ENCODE data around the gene TEX35. TPM values are rescaled to one million over a fixed set of nuclear protein-coding genes. Genes with fewer than 3 reads are reported as not detected.

The TEX35 gene
- total and polyA plus RNA-seq, 5 donors from 2014 or later: not detected

GRCh38 chr1:178477841-178478240 is 35.1 kb upstream of the TEX35 start:
- H3K9me3 ChIP-seq (ENCODE audit: control insufficient read depth in 2 of 2, low read length in 2 of 2): no peaks in the 10 kb centered on the region
- no peaks in the 10 kb centered on the region for H3K36me3 Mint-ChIP-seq
- H3K4me3 ChIP-seq (ENCODE audit: low read depth, low read length): no peak overlapping the region
- H3K36me3 ChIP-seq (ENCODE audit: control insufficient read depth, insufficient read depth, low read length): no peaks in the 10 kb centered on the region
- H3K27me3 ChIP-seq (ENCODE audit: control insufficient read depth, insufficient read depth, low read length): no peaks in the 10 kb centered on the region
- H3K9me3 Mint-ChIP-seq: no peaks in the 10 kb centered on the region
- H3K27ac ChIP-seq (ENCODE audit: insufficient read depth, low read length, poor library complexity, severe bottlenecking): no peak overlapping the region
- DNase-seq (no peak), ATAC-seq (ENCODE audit: low read depth in 2 of 2) (no peak)
- no peak overlapping the region for H3K27ac Mint-ChIP-seq
- H3K27me3 Mint-ChIP-seq: no peaks in the 10 kb centered on the region
- H3K4me1 ChIP-seq (ENCODE audit: control insufficient read depth, insufficient read depth, low read length, poor library complexity, severe bottlenecking): no peaks in the 10 kb centered on the region
- H3K4me3 Mint-ChIP-seq: no peak overlapping the region
- H3K4me1 Mint-ChIP-seq: no peaks in the 10 kb centered on the region

- H3K4me1 ChIP-seq (ENCODE audit: control insufficient read depth, insufficient read depth, low read length, poor library complexity, severe bottlenecking): no peaks in the 10 kb centered on the region
- Mint-ChIP-seq H3K27ac (no peak overlapping the region), H3K36me3 (no peaks in the 10 kb centered on the region), H3K27me3 (peaks cover 20% of the 10 kb centered on the region), H3K9me3 (peaks cover 0 to 1% (median 0%) of the 10 kb centered on the region in 7 donors), H3K4me3 (no peak overlapping the region), H3K4me1 (no peaks in the 10 kb centered on the region)
- no peaks in the 10 kb centered on the region for H3K36me3 ChIP-seq (ENCODE audit: control insufficient read depth, insufficient read depth, low read length)
- H3K4me3 ChIP-seq (ENCODE audit: low read depth, low read length): no peak overlapping the region
- DNase-seq (no peak), ATAC-seq (ENCODE audit: low read depth in 2 of 2) (no peak)
- H3K27me3 ChIP-seq (ENCODE audit: control insufficient read depth, insufficient read depth, low read length): no peaks in the 10 kb centered on the region
- no peak overlapping the region for H3K27ac ChIP-seq (ENCODE audit: insufficient read depth, low read length, poor library complexity, severe bottlenecking)
- H3K9me3 ChIP-seq (ENCODE audit: control insufficient read depth in 2 of 2, low read length in 2 of 2): no peaks in the 10 kb centered on the region
These were observed 29.5 kb upstream of the TEX35 start for GRCh38 chr1:178483251-178483957.

GRCh38 chr1:178484698-178485225 is 28.1 kb upstream of the TEX35 start:
- no peak overlapping the region for H3K4me3 Mint-ChIP-seq

GRCh38 chr1:178485541-178485981 is 27.3 kb upstream of the TEX35 start:
- Mint-ChIP-seq H3K27me3 (peaks cover 22% of the 10 kb centered on the region), H3K27ac (no peak overlapping the region)
- H3K27ac ChIP-seq (ENCODE audit: insufficient read depth, low read length, poor library complexity, severe bottlenecking): no peak overlapping the region

More at GRCh38 chr1:178484698-178485225, 28.1 kb upstream of the TEX35 start:
- ATAC-seq (ENCODE audit: low read depth in 2 of 2) (no peak), DNase-seq (no peak)
- Mint-ChIP-seq H3K27ac (no peak overlapping the region), H3K36me3 (no peaks in the 10 kb centered on the region), H3K4me1 (no peaks in the 10 kb centered on the region), H3K9me3 (peaks cover 0 to 1% (median 0%) of the 10 kb centered on the region in 7 donors), H3K27me3 (peaks cover 22% of the 10 kb centered on the region)
- H3K4me1 ChIP-seq (ENCODE audit: control insufficient read depth, insufficient read depth, low read length, poor library complexity, severe bottlenecking): no peaks in the 10 kb centered on the region
- H3K4me3 ChIP-seq (ENCODE audit: low read depth, low read length): no peak overlapping the region
- no peak overlapping the region for H3K27ac ChIP-seq (ENCODE audit: insufficient read depth, low read length, poor library complexity, severe bottlenecking)
- no peaks in the 10 kb centered on the region for H3K9me3 ChIP-seq (ENCODE audit: control insufficient read depth in 2 of 2, low read length in 2 of 2)
- no peaks in the 10 kb centered on the region for H3K36me3 ChIP-seq (ENCODE audit: control insufficient read depth, insufficient read depth, low read length)
- H3K27me3 ChIP-seq (ENCODE audit: control insufficient read depth, insufficient read depth, low read length): no peaks in the 10 kb centered on the region

GRCh38 chr1:178486100-178487069 is 26.5 kb upstream of the TEX35 start:
- H3K27me3 ChIP-seq (ENCODE audit: control insufficient read depth, insufficient read depth, low read length): no peaks in the 10 kb centered on the region
- no peak for ATAC-seq (ENCODE audit: low read depth in 2 of 2)
- no peak for DNase-seq
- Mint-ChIP-seq H3K27me3 (peaks cover 22% of the 10 kb centered on the region), H3K9me3 (peaks cover 0 to 1% (median 0%) of the 10 kb centered on the region in 7 donors), H3K27ac (no peak overlapping the region), H3K36me3 (no peaks in the 10 kb centered on the region), H3K4me1 (no peaks in the 10 kb centered on the region), H3K4me3 (no peak overlapping the region)
- no peak overlapping the region for H3K4me3 ChIP-seq (ENCODE audit: low read depth, low read length)
- H3K9me3 ChIP-seq (ENCODE audit: control insufficient read depth in 2 of 2, low read length in 2 of 2): no peaks in the 10 kb centered on the region
- no peak overlapping the region for H3K27ac ChIP-seq (ENCODE audit: insufficient read depth, low read length, poor library complexity, severe bottlenecking)
- no peaks in the 10 kb centered on the region for H3K36me3 ChIP-seq (ENCODE audit: control insufficient read depth, insufficient read depth, low read length)
- no peaks in the 10 kb centered on the region for H3K4me1 ChIP-seq (ENCODE audit: control insufficient read depth, insufficient read depth, low read length, poor library complexity, severe bottlenecking)

More at GRCh38 chr1:178485541-178485981, 27.3 kb upstream of the TEX35 start:
- Mint-ChIP-seq H3K4me3 (no peak overlapping the region), H3K9me3 (peaks cover 0 to 1% (median 0%) of the 10 kb centered on the region in 7 donors), H3K36me3 (no peaks in the 10 kb centered on the region), H3K4me1 (no peaks in the 10 kb centered on the region)
- no peak overlapping the region for H3K4me3 ChIP-seq (ENCODE audit: low read depth, low read length)
- DNase-seq (no peak), ATAC-seq (ENCODE audit: low read depth in 2 of 2) (no peak)
- H3K27me3 ChIP-seq (ENCODE audit: control insufficient read depth, insufficient read depth, low read length): no peaks in the 10 kb centered on the region
- H3K36me3 ChIP-seq (ENCODE audit: control insufficient read depth, insufficient read depth, low read length): no peaks in the 10 kb centered on the region
- no peaks in the 10 kb centered on the region for H3K4me1 ChIP-seq (ENCODE audit: control insufficient read depth, insufficient read depth, low read length, poor library complexity, severe bottlenecking)
- no peaks in the 10 kb centered on the region for H3K9me3 ChIP-seq (ENCODE audit: control insufficient read depth in 2 of 2, low read length in 2 of 2)

GRCh38 chr1:178487070-178487615 is 25.8 kb upstream of the TEX35 start:
- no peaks in the 10 kb centered on the region for H3K27me3 ChIP-seq (ENCODE audit: control insufficient read depth, insufficient read depth, low read length)
- no peaks in the 10 kb centered on the region for H3K4me1 Mint-ChIP-seq
- no peaks in the 10 kb centered on the region for H3K36me3 Mint-ChIP-seq
- ATAC-seq (ENCODE audit: low read depth in 2 of 2) (no peak), DNase-seq (no peak)
- peak overlapping the region in 1 of 3 donors; percentile 72 for H3K27ac Mint-ChIP-seq
- no peaks in the 10 kb centered on the region for H3K9me3 ChIP-seq (ENCODE audit: control insufficient read depth in 2 of 2, low read length in 2 of 2)
- no peak overlapping the region for H3K27ac ChIP-seq (ENCODE audit: insufficient read depth, low read length, poor library complexity, severe bottlenecking)
- no peaks in the 10 kb centered on the region for H3K4me1 ChIP-seq (ENCODE audit: control insufficient read depth, insufficient read depth, low read length, poor library complexity, severe bottlenecking)
- no peak overlapping the region for H3K4me3 ChIP-seq (ENCODE audit: low read depth, low read length)
- H3K27me3 Mint-ChIP-seq: peaks cover 22% of the 10 kb centered on the region
- H3K36me3 ChIP-seq (ENCODE audit: control insufficient read depth, insufficient read depth, low read length): no peaks in the 10 kb centered on the region
- H3K9me3 Mint-ChIP-seq: peaks cover 0 to 1% (median 0%) of the 10 kb centered on the region in 7 donors
- no peak overlapping the region for H3K4me3 Mint-ChIP-seq

GRCh38 chr1:178488393-178488792 is 24.5 kb upstream of the TEX35 start:
- Mint-ChIP-seq H3K4me1 (no peaks in the 10 kb centered on the region), H3K36me3 (no peaks in the 10 kb centered on the region), H3K27me3 (peaks cover 22% of the 10 kb centered on the region), H3K27ac (no peak overlapping the region), H3K4me3 (no peak overlapping the region), H3K9me3 (peaks cover 0 to 1% (median 0%) of the 10 kb centered on the region in 7 donors)
- Histone ChIP-seq H3K36me3 (ENCODE audit: control insufficient read depth, insufficient read depth, low read length) (no peaks in the 10 kb centered on the region), H3K4me3 (ENCODE audit: low read depth, low read length) (no peak overlapping the region), H3K27me3 (ENCODE audit: control insufficient read depth, insufficient read depth, low read length) (no peaks in the 10 kb centered on the region), H3K9me3 (ENCODE audit: control insufficient read depth in 2 of 2, low read length in 2 of 2) (no peaks in the 10 kb centered on the region), H3K27ac (ENCODE audit: insufficient read depth, low read length, poor library complexity, severe bottlenecking) (no peak overlapping the region), H3K4me1 (ENCODE audit: control insufficient read depth, insufficient read depth, low read length, poor library complexity, severe bottlenecking) (no peaks in the 10 kb centered on the region)
- no peak for DNase-seq
- no peak for ATAC-seq (ENCODE audit: low read depth in 2 of 2)
